Dendritic cell treated with granulocyte-macrophage colony-stimulating factor and Interleukin-4, amounts not matched to agents 40 ng/mL and 50 ng/mL, for 4 days (primary cell): ENCODE data around the gene WDR93.

Experiments
- H3K27ac Mint-ChIP-seq: one replicate; pipeline ENCODE4 v1.8.0; 2022; ENCODE audit warnings: mild to moderate bottlenecking, mixed read lengths
- H3K27me3 Mint-ChIP-seq: one replicate; pipeline ENCODE4 v1.8.0; 2022; ENCODE audit warnings: mild to moderate bottlenecking, mixed read lengths
- H3K36me3 Mint-ChIP-seq: one replicate; pipeline ENCODE4 v1.8.0; 2022; ENCODE audit warnings: low read depth, mixed read lengths
- H3K4me1 Mint-ChIP-seq: one replicate; pipeline ENCODE4 v1.8.0; 2022; ENCODE audit warnings: low read depth, mixed read lengths
- H3K4me3 Mint-ChIP-seq: one replicate; pipeline ENCODE4 v1.8.0; 2022; ENCODE audit warnings: mild to moderate bottlenecking, moderate library complexity, mixed read lengths
- H3K9me3 Mint-ChIP-seq: one replicate; pipeline ENCODE4 v1.8.0; 2022; ENCODE audit warnings: mixed read lengths
- intact Hi-C: fragments of 100-400 bp; cut with micrococcal nuclease; formaldehyde crosslinking; loops from one replicate; pipeline ENCODE4 v1.15.0; 2022

Gene WDR93

GRCh38 chr15:89753855-89754254 is 63.2 kb downstream of the WDR93 start:
- Mint-ChIP-seq H3K27ac (no peak overlapping the region), H3K27me3 (peaks cover 41% of the 10 kb centered on the region), H3K4me1 (peaks cover 4% of the 10 kb centered on the region), H3K36me3 (no peaks in the 10 kb centered on the region), H3K9me3 (no peaks in the 10 kb centered on the region), H3K4me3 (no peak overlapping the region)
- intact Hi-C loops, result no loop called here

- Mint-ChIP-seq H3K27ac (no peak overlapping the region), H3K4me3 (no peak overlapping the region), H3K9me3 (no peaks in the 10 kb centered on the region), H3K36me3 (no peaks in the 10 kb centered on the region), H3K4me1 (peaks cover 10% of the 10 kb centered on the region), H3K27me3 (peaks cover 34% of the 10 kb centered on the region)
- intact Hi-C loops, result no loop called here
Measured at GRCh38 chr15:89754361-89755154, 63.9 kb downstream of the WDR93 start.

- Mint-ChIP-seq H3K4me1 (peaks cover 17% of the 10 kb centered on the region), H3K36me3 (no peaks in the 10 kb centered on the region), H3K4me3 (no peak overlapping the region)
Measured at GRCh38 chr15:89755701-89756100, 65.1 kb downstream of the WDR93 start.

GRCh38 chr15:89756897-89757296 is 66.3 kb downstream of the WDR93 start:
- Mint-ChIP-seq H3K9me3 (no peaks in the 10 kb centered on the region), H3K27me3 (peaks cover 23% of the 10 kb centered on the region), H3K4me3 (no peak overlapping the region), H3K36me3 (no peaks in the 10 kb centered on the region), H3K27ac (no peak overlapping the region), H3K4me1 (peaks cover 26% of the 10 kb centered on the region)
- intact Hi-C loops, result no loop called here

More at GRCh38 chr15:89755701-89756100, 65.1 kb downstream of the WDR93 start:
- Mint-ChIP-seq H3K27ac (no peak overlapping the region), H3K27me3 (peaks cover 27% of the 10 kb centered on the region), H3K9me3 (no peaks in the 10 kb centered on the region)
- intact Hi-C loops, result no loop called here

- H3K27ac Mint-ChIP-seq, result peak overlapping the region; percentile 11
- intact Hi-C loops, result no loop called here
- H3K27me3 Mint-ChIP-seq, result peaks cover 14% of the 10 kb centered on the region
- H3K4me1 Mint-ChIP-seq, result peaks cover 26% of the 10 kb centered on the region
- no peak overlapping the region for H3K4me3 Mint-ChIP-seq
- no peaks in the 10 kb centered on the region for H3K36me3 Mint-ChIP-seq
- no peaks in the 10 kb centered on the region for H3K9me3 Mint-ChIP-seq
Measured at GRCh38 chr15:89758283-89758682, 67.7 kb downstream of the WDR93 start.

GRCh38 chr15:89758981-89759380 is 68.4 kb downstream of the WDR93 start:
- Mint-ChIP-seq H3K27me3 (peaks cover 11% of the 10 kb centered on the region), H3K27ac (peak overlapping the region; percentile 87), H3K4me3 (no peak overlapping the region), H3K4me1 (peaks cover 26% of the 10 kb centered on the region), H3K9me3 (no peaks in the 10 kb centered on the region), H3K36me3 (no peaks in the 10 kb centered on the region)
- intact Hi-C loops, result no loop called here

GRCh38 chr15:89759835-89760234 is 69.2 kb downstream of the WDR93 start:
- intact Hi-C loops, result loop anchor here (1.0 kb wide), 2 partner anchors 115 to 128 kb away; no protein-coding TSS in a partner anchor
- Mint-ChIP-seq H3K27ac (peak overlapping the region; percentile 87), H3K36me3 (no peaks in the 10 kb centered on the region), H3K4me1 (peaks cover 26% of the 10 kb centered on the region), H3K4me3 (no peak overlapping the region), H3K27me3 (peaks cover 8% of the 10 kb centered on the region), H3K9me3 (no peaks in the 10 kb centered on the region)

- peak overlapping the region; percentile 87 for H3K27ac Mint-ChIP-seq
Measured at GRCh38 chr15:89760303-89761008, 69.8 kb downstream of the WDR93 start.

GRCh38 chr15:89761009-89761831 is 70.6 kb downstream of the WDR93 start:
- intact Hi-C loops, result no loop called here
- Mint-ChIP-seq H3K9me3 (no peaks in the 10 kb centered on the region), H3K4me3 (peak overlapping the region; percentile 48), H3K27me3 (peaks cover under 1% of the 10 kb centered on the region), H3K36me3 (no peaks in the 10 kb centered on the region), H3K4me1 (peaks cover 36% of the 10 kb centered on the region), H3K27ac (peak overlapping the region; percentile 87)

More at GRCh38 chr15:89760303-89761008, 69.8 kb downstream of the WDR93 start:
- Mint-ChIP-seq H3K36me3 (no peaks in the 10 kb centered on the region), H3K27me3 (peaks cover 8% of the 10 kb centered on the region), H3K9me3 (no peaks in the 10 kb centered on the region), H3K4me3 (peak overlapping the region; percentile 48), H3K4me1 (peaks cover 31% of the 10 kb centered on the region)
- intact Hi-C loops, result loop anchor here (1.0 kb wide), 2 partner anchors 115 to 128 kb away; no protein-coding TSS in a partner anchor

GRCh38 chr15:89761929-89762328 is 71.3 kb downstream of the WDR93 start:
- peaks cover 1% of the 10 kb centered on the region for H3K27me3 Mint-ChIP-seq
- peaks cover 39% of the 10 kb centered on the region for H3K4me1 Mint-ChIP-seq
- H3K4me3 Mint-ChIP-seq, result no peak overlapping the region
- peak overlapping the region; percentile 87 for H3K27ac Mint-ChIP-seq
- no peaks in the 10 kb centered on the region for H3K9me3 Mint-ChIP-seq
- intact Hi-C loops, result no loop called here
- H3K36me3 Mint-ChIP-seq, result no peaks in the 10 kb centered on the region

- peaks cover 29% of the 10 kb centered on the region for H3K4me1 Mint-ChIP-seq
- peak overlapping the region; percentile 33 for H3K27ac Mint-ChIP-seq
- no peaks in the 10 kb centered on the region for H3K36me3 Mint-ChIP-seq
- intact Hi-C loops, result no loop called here
- peaks cover 3% of the 10 kb centered on the region for H3K27me3 Mint-ChIP-seq
- H3K4me3 Mint-ChIP-seq, result no peak overlapping the region
- H3K9me3 Mint-ChIP-seq, result no peaks in the 10 kb centered on the region
Measured at GRCh38 chr15:89765694-89766093, 75.1 kb downstream of the WDR93 start.

GRCh38 chr15:89766357-89767311 is 76.0 kb downstream of the WDR93 start:
- Mint-ChIP-seq H3K9me3 (no peaks in the 10 kb centered on the region), H3K27ac (peak overlapping the region; percentile 6), H3K36me3 (no peaks in the 10 kb centered on the region), H3K27me3 (peaks cover 3% of the 10 kb centered on the region), H3K4me1 (peaks cover 19% of the 10 kb centered on the region), H3K4me3 (no peak overlapping the region)
- intact Hi-C loops, result no loop called here

- intact Hi-C loops, result no loop called here
- peak overlapping the region; percentile 11 for H3K27ac Mint-ChIP-seq
- no peaks in the 10 kb centered on the region for H3K36me3 Mint-ChIP-seq
- H3K27me3 Mint-ChIP-seq, result peaks cover 3% of the 10 kb centered on the region
- no peak overlapping the region for H3K4me3 Mint-ChIP-seq
- peaks cover 19% of the 10 kb centered on the region for H3K4me1 Mint-ChIP-seq
- H3K9me3 Mint-ChIP-seq, result no peaks in the 10 kb centered on the region
Measured at GRCh38 chr15:89767411-89767915, 76.9 kb downstream of the WDR93 start.
